GM19025 (cell line): ENCODE measurements around the gene WNT7B.

ENCODE experiments used
- ATAC-seq: cut with Tn5 transposase; IDR thresholded peaks from one replicate; pipeline ENCODE4 v1.9.1; 2021; ENCODE audit warnings: mild to moderate bottlenecking, low read depth, moderate library complexity; ENCODE audit not compliant: unreplicated experiment

Gene WNT7B

DNA sequence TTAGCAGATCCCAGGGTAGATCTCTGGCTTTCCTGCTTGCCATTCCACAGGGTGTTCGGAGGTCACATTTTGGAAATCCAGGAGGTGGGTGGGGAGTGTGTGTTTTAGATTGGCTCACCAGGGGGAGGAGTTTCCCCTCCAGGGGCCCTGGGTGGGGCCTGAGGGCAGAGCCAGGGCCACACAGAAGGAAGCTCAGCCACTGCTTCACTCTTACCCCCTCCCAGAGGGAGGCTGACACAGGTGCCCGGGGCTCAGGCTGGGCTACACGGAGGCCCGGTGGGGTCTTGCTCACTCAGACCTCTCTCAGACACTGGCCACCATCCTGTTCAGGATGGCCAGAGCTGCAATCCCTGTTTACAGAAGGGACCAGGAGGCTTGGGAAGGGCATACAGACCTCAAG, 2.5 kb downstream of the WNT7B start:
- ATAC-seq = no peak

DNA sequence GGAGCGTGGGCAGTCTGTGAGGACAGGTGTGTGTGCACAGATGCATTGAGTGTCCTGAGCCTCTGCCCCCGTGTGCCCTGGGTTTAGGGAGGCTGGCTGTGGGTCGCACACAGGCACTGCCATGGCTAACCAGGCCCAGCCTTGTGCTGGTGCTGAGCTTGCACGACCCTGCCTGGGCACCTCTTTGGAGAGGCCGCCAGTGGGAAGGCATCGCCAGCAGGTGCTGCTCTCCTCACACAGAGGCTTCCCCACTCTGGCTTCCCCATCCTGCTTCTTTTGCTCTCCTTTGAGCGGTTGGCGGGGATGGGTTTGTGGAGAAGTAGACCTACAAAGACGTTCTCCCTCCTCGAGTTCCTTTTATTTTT, 4.1 kb downstream of the WNT7B start:
- no peak for ATAC-seq

DNA sequence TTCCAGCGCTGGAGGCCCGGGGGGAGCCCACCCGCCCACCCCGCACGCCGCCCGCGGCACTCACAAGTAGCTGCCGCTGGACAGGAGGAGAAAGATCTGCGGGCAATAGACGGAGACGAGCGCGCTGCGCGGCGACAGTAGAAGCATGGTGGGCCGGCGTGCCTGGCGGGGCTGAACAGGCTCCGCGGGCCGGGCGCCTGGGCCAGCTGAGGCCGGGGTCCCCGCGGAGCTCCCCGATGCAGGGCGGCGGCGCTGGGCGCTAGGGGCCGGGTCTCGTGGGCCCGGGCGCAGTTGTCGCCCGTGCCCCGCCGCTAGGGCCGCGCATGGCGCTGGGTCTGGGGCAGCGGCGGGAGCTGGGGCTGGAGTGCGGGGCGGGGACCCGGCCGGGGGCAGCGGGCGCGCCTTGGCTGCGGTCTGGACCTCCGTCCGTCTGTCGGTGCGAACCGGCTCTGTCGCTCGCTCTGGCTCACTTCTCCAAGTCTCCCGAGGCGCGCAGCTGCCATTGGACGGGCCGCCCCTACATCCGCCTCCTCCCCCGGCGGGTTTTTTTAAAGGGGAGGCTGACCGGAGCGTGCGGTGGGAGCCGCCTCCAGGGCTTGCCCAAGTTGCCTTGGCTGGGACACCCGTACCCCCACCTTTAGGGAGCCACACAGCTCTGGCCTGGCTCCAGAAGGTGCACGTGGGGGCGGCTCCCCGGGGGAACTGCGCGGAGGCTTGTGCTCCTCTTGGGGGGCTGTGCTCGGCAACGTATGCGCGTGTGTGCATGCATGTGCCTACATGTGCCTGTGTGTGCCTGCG, 4.7 kb downstream of the WNT7B start:
- no peak for ATAC-seq

DNA sequence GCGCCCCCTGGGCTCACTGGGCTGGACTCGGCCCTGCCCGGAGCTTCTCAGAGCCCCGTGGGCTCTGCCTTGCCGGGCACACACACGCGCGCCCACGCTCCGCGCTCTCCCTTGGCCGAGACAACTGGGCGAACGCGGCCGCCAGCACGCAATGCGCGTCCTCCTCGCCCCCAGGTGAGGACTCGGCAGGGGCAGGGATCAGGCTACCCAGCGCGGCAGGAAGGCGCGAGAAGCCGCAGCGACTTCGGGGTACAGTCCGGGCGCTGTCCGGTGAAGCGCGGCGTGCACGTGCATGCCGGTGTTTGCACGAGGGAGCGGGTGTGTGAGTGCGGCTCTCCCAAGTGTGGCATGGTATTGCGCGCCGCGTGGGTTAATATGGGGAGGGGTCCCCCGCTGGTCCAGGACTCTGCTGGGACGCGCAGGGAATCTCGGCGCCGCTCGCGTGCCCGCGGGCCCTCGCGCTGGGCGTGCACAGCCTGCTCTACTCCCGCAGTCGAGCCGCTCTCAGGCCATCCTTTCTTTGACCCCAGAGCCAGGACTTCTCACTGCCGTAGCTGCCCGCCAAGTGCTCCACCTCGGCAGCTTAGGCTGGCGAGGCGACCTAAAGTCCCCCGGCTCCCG, 5.4 kb downstream of the WNT7B start:
- no peak for ATAC-seq

DNA sequence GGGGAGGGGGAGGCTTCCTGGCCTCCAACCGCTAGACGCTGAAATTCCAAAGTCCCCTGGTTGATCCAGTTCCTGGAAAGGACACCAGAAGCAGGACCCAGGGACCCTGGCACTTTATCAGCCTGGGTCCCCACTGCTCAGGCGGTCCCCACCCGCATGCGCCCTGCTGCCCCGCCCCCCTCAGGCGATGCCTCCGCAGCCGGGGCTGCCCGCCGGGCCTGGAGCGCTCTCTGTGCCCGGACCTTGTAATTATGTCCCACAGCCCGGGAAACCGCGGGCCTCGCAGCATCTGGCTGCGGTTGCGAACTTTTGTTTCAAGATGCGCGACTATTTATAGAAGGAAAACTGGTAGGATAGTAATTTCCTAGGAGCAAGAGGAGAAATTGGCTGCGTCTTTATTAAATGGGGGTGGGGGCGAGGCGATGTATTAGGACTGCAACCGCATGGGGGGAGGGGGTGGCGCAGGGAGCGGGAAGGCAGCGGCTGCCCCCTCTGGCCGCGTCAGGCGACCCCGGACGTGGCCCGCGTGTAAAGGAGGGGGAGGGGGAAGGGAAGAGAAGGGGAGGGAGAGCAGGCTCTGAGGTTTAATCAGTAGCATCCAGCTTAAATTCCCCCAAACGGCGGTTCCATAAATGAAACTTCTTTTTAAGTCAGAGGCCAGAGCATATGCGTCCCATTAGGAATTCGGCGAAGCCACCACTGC, 6.1 kb downstream of the WNT7B start:
- ATAC-seq = no peak

DNA sequence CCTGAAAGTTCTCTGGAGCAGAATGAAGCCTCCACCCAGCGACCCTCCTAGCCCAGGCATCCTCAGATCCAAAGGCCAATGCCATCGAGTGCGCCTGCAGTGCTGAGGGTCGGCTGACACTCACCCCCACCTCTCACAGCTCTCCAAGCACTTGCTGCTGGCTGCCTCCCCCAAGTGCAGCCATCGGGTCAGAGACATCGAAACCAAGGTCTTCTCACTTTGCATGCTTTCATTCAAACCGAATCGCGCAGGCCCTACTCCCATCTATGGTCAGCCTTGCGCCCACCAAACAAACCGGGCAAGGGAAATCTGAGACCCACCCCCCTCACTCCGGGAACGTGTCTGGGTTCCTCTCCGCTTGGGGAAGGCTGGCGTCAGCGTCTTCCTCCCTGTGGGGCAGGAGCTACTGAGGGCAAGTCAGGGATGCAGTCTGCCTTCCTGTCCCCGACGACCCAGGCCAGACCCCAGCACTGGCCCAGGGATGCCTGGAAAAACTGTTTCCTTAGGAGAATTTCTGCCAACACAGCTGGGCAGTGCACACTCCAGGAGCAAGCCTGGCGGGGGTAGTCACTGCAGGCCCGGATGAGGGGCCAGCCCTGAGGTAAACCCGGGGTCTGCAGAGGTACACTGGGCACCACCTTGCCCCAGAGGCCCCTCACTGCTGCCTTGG, 7.0 kb downstream of the WNT7B start:
- no peak for ATAC-seq

DNA sequence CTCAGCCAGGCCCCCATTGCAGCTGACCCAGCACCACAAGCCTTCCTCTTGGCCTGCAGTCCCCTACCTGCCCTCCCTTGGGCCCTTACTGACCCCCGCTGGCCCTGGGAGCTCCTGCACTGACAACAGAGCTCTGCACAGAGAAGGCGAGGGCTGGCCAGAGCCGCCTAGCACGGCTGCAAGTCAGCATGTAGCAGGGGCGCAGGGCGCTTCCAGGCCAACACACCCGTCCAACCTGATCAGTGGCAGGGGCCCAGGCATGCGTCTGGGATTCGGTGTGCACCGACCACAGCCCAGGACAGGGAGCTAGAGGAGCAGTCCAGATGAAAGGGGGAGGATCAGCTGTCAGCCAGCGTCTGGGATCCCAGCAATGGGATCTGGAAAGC, 7.6 kb downstream of the WNT7B start:
- ATAC-seq = no peak

DNA sequence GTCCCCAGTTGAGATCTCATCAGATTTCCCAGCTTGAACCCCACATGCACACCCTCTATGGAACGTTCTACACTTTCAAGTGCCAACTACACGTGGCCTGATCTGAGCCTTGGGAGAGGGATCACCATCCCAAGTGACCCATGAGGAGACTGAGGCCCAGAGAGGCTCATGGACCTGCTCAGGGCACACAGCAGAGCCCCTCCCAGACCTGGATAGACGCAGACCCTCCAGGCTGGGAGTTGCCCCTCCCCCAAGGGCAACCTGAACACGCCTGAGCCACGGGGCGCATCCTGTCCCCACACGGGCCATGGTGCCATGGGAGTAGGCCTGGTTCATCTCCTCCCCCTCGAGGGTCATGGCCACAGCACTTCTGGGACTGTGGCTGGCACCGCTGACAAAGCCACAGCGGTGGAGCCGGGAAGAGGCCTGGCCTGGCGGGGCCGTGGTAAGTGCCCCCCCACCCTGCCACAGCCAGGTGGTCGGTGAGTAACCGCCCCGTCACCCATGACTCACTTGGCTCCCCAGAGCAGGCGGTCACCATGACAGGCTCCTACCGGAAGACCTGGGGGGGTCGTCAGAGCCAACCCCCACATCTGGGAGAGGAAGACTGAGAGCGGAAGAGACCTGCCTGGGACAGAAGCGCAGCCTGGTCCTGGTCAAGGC, 8.1 kb downstream of the WNT7B start:
- no peak for ATAC-seq

DNA sequence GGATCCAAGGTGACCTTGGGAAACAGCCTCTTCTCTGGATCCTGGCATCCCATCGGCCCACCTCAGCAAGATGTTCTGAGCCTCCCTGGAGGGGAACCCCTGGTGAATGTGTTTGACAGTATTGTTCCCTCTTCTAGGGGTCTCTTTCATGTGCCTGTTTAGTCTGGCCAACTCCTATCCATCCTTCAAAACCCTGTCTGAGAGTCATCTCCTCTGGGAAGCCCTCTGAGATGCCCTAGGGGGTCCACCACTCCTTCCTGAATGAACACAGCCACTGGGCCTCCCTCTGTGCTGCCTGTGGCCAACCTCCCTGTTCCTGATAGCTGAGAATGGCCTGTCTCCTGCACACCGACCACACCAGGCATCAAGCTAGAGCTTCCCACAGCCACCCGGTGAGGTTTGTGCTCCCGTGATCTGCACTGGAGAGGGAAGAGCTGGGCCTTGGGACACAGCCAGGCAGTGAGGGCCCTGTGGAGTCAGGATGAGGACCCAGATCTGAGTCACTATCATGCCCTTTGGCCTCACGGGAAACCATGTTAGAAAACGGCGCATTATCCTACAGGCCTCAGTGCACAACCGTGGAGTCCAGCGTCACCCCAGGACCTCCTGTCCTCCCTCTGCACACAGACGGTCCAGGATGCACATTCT, 8.8 kb downstream of the WNT7B start:
- ATAC-seq = no peak

DNA sequence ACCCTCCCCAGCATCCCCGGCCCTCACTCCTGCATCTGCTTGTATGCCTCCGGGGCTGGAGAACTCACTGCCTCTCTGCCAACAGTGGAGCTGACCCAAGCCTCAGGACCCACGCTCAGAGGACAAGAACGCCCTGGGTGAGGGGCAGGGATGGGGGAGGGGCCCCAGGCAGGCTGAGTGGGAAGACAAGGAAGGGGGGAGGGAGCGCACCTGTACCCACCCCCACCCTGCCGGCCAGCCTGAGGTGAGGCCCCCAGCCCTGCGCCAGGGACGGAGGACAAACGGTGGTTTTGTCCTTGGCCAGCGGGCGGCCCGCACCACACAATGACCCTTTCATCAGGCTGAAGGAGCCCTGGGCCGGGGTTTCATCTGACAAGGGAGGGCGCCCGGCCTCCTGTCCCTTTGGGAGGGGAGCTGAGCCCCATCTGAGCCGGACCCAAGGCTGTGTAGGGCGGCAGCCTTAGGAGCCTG, 10.0 kb downstream of the WNT7B start:
- no peak for ATAC-seq

DNA sequence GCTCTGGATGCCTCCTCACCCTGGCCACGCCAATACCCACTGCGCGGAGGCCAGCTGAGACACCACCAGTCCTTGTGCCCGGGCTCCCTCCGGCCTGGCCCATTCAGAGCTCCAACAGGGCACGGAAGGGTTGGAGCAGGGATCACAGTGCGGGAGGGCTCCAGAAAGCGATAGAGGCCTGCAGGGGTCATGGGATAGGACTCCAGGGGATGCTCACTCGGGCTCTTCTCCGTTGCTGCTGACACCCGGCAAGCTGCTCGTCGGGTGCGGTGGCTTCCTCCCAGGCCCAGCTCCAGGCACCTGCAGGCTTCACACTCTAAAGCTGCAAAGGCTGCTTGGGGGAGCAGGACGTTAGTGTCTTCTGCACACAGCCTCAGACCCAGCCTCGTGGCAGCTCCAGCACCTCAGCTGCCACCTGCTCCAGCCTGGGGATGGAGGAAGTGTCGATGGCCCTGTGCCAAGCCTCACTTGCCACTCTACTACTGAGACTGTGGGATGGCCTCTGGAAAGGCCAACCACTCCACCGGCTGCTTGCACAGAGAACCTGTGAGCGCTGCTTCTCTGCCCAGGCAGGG, 10.6 kb downstream of the WNT7B start:
- no peak for ATAC-seq

DNA sequence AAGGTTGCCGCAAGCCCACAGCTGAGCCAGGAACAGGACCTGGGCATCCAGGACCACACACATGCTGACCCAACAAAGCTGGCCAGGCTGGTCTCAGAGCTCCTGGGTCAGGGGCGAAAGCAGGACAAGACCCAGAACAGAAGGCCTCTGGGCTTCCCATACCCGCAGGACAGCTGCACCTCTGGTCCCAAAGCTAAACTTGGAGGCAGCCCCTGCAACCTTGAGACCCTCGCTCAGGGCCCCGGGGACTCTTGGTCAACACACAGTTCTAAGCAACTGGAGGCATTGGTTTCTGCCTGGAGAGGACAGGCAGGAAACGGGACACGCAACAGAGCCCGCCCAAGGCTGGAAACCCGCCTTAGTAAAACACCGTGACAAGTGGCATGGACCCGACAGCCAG, 11.4 kb downstream of the WNT7B start:
- no peak for ATAC-seq

DNA sequence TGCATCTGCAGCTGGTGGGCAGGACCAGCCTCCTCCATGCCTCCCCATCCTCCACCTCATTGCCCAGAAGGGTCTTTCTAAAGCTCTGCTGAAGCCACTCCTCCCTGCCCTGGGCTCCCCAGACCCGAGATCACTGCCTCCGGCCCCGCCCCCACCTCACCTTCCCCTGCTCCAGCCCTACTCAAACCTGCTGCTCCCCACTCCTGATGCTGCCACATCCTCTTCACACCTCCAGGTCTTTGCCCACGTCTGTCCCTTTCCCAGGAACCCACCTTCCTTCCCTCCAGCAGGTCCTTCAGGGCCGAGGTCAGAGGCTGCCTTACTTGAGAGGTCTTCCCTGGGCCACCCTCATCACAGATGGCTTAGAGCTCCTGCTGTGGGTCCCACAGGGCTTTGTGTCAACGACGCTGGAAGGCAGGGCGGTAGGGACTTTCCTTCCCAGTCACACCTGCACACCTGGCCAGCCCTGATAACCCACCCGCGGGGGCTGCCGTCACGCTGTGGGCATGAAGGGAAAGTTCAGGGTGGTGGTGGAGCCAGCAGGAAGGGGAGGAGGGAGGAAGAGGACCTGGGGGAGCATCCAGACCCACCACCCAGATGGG, 11.9 kb downstream of the WNT7B start:
- ATAC-seq = no peak

DNA sequence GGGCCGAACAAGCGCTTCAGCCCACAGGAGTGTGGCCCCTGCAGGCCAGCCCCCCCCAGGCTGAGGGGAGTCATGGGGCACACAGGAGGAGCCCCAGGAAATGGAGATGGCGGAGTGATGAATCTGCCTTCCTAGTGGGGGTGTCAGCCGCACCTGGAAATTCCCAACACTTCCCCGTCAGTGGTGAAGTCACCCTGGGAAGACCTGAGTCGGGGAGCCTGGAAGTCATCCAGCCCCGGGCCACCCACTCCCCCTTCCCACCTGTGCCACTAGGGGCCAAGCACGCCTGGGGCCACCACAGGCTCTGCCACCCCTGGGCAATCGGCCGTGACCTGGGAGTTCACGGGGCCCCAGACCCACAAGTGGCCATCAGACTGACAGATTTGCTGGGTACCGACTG, 12.6 kb downstream of the WNT7B start:
- ATAC-seq = no peak

DNA sequence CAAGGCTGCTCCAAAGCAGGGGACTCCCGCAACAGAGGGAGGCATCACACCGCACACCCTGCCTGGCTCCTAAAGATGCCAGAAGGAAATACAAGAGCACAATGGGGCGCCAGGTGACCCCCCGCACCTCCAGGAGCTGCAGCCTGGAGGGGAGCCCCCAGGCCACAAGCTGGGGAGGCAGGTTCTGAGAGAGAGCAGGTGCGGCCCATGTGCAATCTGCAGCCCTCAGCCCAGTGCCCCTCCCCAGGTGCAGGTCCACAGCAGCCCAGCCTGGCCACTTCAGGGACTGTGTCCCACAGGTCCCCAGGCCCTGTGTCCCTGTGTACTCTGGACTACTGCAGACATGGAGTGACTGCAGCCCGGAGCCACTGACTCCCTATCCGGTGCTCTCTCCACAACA, 13.1 kb downstream of the WNT7B start:
- ATAC-seq = no peak

DNA sequence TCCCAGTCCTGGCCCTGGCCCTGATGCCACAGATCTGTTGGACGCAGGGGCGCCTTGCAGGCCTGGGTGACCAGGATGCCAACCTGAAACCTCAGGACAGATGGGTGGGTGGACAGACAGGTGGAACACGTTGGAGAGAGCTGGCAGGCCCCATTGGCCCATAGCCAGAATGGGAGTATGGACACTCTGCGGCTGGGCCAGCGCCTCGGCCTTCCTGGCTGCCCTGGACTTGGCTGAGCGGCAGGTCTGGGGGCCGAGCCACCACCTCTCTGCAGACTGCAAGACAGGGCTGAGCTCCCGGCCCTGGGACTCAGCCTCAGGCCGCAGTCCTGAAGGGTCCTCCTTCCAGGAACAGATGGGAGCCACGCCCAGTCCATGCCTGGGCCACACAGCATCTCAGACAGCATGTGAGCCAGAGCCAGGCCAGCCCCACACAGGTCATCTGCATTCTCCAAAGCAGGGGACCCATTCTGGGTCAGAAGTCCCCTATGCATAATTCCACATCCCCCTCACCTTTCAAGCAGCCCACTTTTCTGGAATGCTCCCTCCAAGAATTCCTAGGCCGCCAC, 14.1 kb downstream of the WNT7B start:
- ATAC-seq = no peak

DNA sequence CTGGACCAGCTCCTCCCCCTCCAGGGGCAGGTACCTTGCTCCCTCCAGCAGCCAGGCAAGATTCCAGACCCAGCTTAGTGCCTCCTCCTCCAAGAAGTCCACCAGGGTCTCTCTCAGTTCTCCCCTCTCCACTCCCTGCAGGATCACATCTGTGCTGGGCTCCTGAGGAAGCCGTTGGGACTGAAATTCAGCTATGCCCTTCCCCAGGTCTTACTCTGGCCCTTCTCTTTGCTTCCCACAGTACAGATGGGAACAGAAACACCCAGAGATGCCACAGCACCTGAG, 14.6 kb downstream of the WNT7B start:
- no peak for ATAC-seq

DNA sequence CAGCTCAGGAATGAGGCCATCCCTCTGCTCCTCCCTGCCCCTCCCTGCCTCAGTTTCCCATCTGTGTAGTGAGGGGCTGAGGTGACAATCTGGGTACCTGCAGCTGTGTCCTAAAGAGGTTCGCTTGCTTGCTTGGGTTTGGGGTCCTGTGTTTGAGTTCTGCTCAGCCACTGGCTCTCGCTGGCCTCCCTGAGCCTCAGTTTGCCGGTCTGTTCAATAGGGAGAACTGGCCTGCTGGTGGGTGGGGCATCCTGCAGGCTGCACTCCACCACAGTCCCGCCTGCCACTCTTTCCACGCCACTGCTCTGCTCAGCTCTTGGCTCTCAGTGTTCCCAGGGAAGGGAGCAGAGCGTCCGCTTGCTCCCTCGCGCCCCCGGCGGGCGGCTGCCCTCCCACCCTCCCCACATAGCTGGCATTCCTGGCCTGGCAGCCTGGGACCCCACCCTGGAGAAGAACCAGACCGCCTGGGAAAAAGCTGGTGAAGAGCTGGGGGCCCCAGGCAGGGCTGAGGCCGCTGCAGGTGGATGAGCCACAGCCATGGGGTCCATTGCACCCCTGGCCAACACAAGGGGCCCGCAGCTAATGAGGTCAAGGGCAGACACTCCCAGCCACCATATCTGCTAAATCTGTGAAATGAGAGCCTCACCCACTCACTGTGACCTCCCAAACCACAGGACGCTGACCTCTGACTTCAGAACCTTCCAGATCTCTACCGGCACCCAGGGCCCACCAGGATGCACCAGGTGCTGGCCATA, 15.1 kb downstream of the WNT7B start:
- ATAC-seq = no peak
